Activated naive CD8-positive, alpha-beta T cell (primary cell): ENCODE measurements around the gene XRCC2.
"Not testable (repeated sequence)": the region's sequence is repeated elsewhere in the genome, so short reads cannot be mapped to it uniquely, and the experiment has no call there.

Experiments
- H3K27ac Mint-ChIP-seq: one replicate; pipeline ENCODE4 v1.8.0; 2021; ENCODE audit warnings: mixed read lengths
- H3K27me3 Mint-ChIP-seq: one replicate; pipeline ENCODE4 v1.8.0; 2021; ENCODE audit warnings: mixed read lengths
- H3K36me3 Mint-ChIP-seq: one replicate; pipeline ENCODE4 v1.8.0; 2021; ENCODE audit warnings: mixed read lengths
- H3K4me1 Mint-ChIP-seq: one replicate; pipeline ENCODE4 v1.8.0; 2021; ENCODE audit warnings: low read depth, mixed read lengths
- H3K4me3 Mint-ChIP-seq: one replicate; pipeline ENCODE4 v1.8.0; 2021; ENCODE audit warnings: mild to moderate bottlenecking, mixed read lengths
- H3K9me3 Mint-ChIP-seq: one replicate; pipeline ENCODE4 v1.8.0; 2021; ENCODE audit warnings: low read depth, mixed read lengths

Gene XRCC2

GRCh38 chr7:152673897-152674296 lies 2.0 kb downstream of the XRCC2 start:
- H3K27ac Mint-ChIP-seq = no peak overlapping the region
- H3K4me1 Mint-ChIP-seq = peaks cover 10% of the 10 kb centered on the region
- no peak overlapping the region for H3K4me3 Mint-ChIP-seq
- H3K36me3 Mint-ChIP-seq = peaks cover 5% of the 10 kb centered on the region
- no peaks in the 10 kb centered on the region for H3K27me3 Mint-ChIP-seq
- no peaks in the 10 kb centered on the region for H3K9me3 Mint-ChIP-seq

- H3K9me3 Mint-ChIP-seq = no peaks in the 10 kb centered on the region
- no peak overlapping the region for H3K27ac Mint-ChIP-seq
- no peak overlapping the region for H3K4me3 Mint-ChIP-seq
- no peaks in the 10 kb centered on the region for H3K27me3 Mint-ChIP-seq
- peaks cover 11% of the 10 kb centered on the region for H3K36me3 Mint-ChIP-seq
- H3K4me1 Mint-ChIP-seq = peaks cover 10% of the 10 kb centered on the region
Observed at GRCh38 chr7:152672626-152673025, 3.3 kb downstream of the XRCC2 start.

- H3K4me1 Mint-ChIP-seq = peaks cover 1% of the 10 kb centered on the region
- H3K4me3 Mint-ChIP-seq = no peak overlapping the region
- H3K27me3 Mint-ChIP-seq = no peaks in the 10 kb centered on the region
- H3K9me3 Mint-ChIP-seq = no peaks in the 10 kb centered on the region
- peaks cover 6% of the 10 kb centered on the region for H3K36me3 Mint-ChIP-seq
- H3K27ac Mint-ChIP-seq = no peak overlapping the region
Observed at GRCh38 chr7:152669758-152670157, 6.2 kb downstream of the XRCC2 start.

- H3K27me3 Mint-ChIP-seq = no peaks in the 10 kb centered on the region
Observed at GRCh38 chr7:152668975-152669374, 7.0 kb downstream of the XRCC2 start.

GRCh38 chr7:152667958-152668357 lies 8.0 kb downstream of the XRCC2 start:
- Mint-ChIP-seq H3K4me3 (no peak overlapping the region), H3K36me3 (peaks cover 6% of the 10 kb centered on the region), H3K27me3 (no peaks in the 10 kb centered on the region), H3K4me1 (no peaks in the 10 kb centered on the region), H3K9me3 (no peaks in the 10 kb centered on the region), H3K27ac (no peak overlapping the region)

More at GRCh38 chr7:152668975-152669374, 7.0 kb downstream of the XRCC2 start:
- Mint-ChIP-seq H3K4me1 (no peaks in the 10 kb centered on the region), H3K4me3 (no peak overlapping the region), H3K27ac (no peak overlapping the region), H3K36me3 (peaks cover 6% of the 10 kb centered on the region), H3K9me3 (no peaks in the 10 kb centered on the region)

- Mint-ChIP-seq H3K4me1 (no peaks in the 10 kb centered on the region), H3K27me3 (no peaks in the 10 kb centered on the region), H3K36me3 (peaks cover 6% of the 10 kb centered on the region), H3K4me3 (no peak overlapping the region), H3K27ac (no peak overlapping the region), H3K9me3 (no peaks in the 10 kb centered on the region)
Observed at GRCh38 chr7:152666078-152666477, 9.9 kb downstream of the XRCC2 start.

GRCh38 chr7:152664636-152665035 lies 11.3 kb downstream of the XRCC2 start:
- no peaks in the 10 kb centered on the region for H3K27me3 Mint-ChIP-seq
- H3K4me1 Mint-ChIP-seq = no peaks in the 10 kb centered on the region
- H3K9me3 Mint-ChIP-seq = no peaks in the 10 kb centered on the region
- peaks cover 9% of the 10 kb centered on the region for H3K36me3 Mint-ChIP-seq
- no peak overlapping the region for H3K4me3 Mint-ChIP-seq
- H3K27ac Mint-ChIP-seq = no peak overlapping the region

GRCh38 chr7:152663931-152664330 lies 12.0 kb downstream of the XRCC2 start:
- Mint-ChIP-seq H3K9me3 (no peaks in the 10 kb centered on the region), H3K27ac (no peak overlapping the region), H3K4me1 (no peaks in the 10 kb centered on the region), H3K4me3 (no peak overlapping the region), H3K27me3 (no peaks in the 10 kb centered on the region), H3K36me3 (peaks cover 9% of the 10 kb centered on the region)

GRCh38 chr7:152663148-152663740 lies 12.7 kb downstream of the XRCC2 start:
- no peaks in the 10 kb centered on the region for H3K4me1 Mint-ChIP-seq
- no peak overlapping the region for H3K27ac Mint-ChIP-seq
- no peaks in the 10 kb centered on the region for H3K27me3 Mint-ChIP-seq
- H3K36me3 Mint-ChIP-seq = peaks cover 11% of the 10 kb centered on the region
- no peak overlapping the region for H3K4me3 Mint-ChIP-seq
- H3K9me3 Mint-ChIP-seq = no peaks in the 10 kb centered on the region

GRCh38 chr7:152661479-152661878 lies 14.5 kb downstream of the XRCC2 start:
- Mint-ChIP-seq H3K27me3 (no peaks in the 10 kb centered on the region), H3K4me3 (no peak overlapping the region), H3K36me3 (peaks cover 10% of the 10 kb centered on the region), H3K4me1 (no peaks in the 10 kb centered on the region), H3K27ac (no peak overlapping the region), H3K9me3 (no peaks in the 10 kb centered on the region)

GRCh38 chr7:152660021-152660420 lies 15.9 kb downstream of the XRCC2 start:
- Mint-ChIP-seq H3K27ac (no peak overlapping the region), H3K4me1 (no peaks in the 10 kb centered on the region), H3K36me3 (peaks cover 12% of the 10 kb centered on the region), H3K9me3 (no peaks in the 10 kb centered on the region), H3K4me3 (no peak overlapping the region), H3K27me3 (no peaks in the 10 kb centered on the region)

- Mint-ChIP-seq H3K27me3 (no peaks in the 10 kb centered on the region), H3K27ac (no peak overlapping the region), H3K4me1 (no peaks in the 10 kb centered on the region), H3K4me3 (no peak overlapping the region), H3K36me3 (peaks cover 12% of the 10 kb centered on the region), H3K9me3 (no peaks in the 10 kb centered on the region)
Observed at GRCh38 chr7:152654971-152655370, 21.0 kb downstream of the XRCC2 start.

GRCh38 chr7:152649220-152649619 lies 26.7 kb downstream of the XRCC2 start:
- peaks cover 11% of the 10 kb centered on the region for H3K36me3 Mint-ChIP-seq
- H3K27me3 Mint-ChIP-seq = no peaks in the 10 kb centered on the region
- no peak overlapping the region for H3K4me3 Mint-ChIP-seq
- no peaks in the 10 kb centered on the region for H3K9me3 Mint-ChIP-seq
- H3K4me1 Mint-ChIP-seq = no peaks in the 10 kb centered on the region
- H3K27ac Mint-ChIP-seq = no peak overlapping the region

- Mint-ChIP-seq H3K9me3 (no peaks in the 10 kb centered on the region), H3K4me3 (no peak overlapping the region), H3K36me3 (peaks cover 13% of the 10 kb centered on the region), H3K27ac (no peak overlapping the region), H3K27me3 (no peaks in the 10 kb centered on the region), H3K4me1 (no peaks in the 10 kb centered on the region)
Observed at GRCh38 chr7:152647009-152647408, 28.9 kb downstream of the XRCC2 start.

GRCh38 chr7:152646579-152646978 lies 29.4 kb downstream of the XRCC2 start:
- H3K4me1 Mint-ChIP-seq, H3K9me3 Mint-ChIP-seq, H3K4me3 Mint-ChIP-seq, H3K27me3 Mint-ChIP-seq, H3K27ac Mint-ChIP-seq: not testable (repeated sequence)
- peaks cover 13% of the 10 kb centered on the region for H3K36me3 Mint-ChIP-seq

- Mint-ChIP-seq H3K4me3 (no peak overlapping the region), H3K27me3 (no peaks in the 10 kb centered on the region), H3K9me3 (no peaks in the 10 kb centered on the region), H3K27ac (no peak overlapping the region), H3K36me3 (peaks cover 13% of the 10 kb centered on the region), H3K4me1 (no peaks in the 10 kb centered on the region)
Observed at GRCh38 chr7:152643979-152644559, 31.9 kb downstream of the XRCC2 start.
